WTC11 (cell line): ENCODE results near the gene DBX1.

Source experiments
- CREB1 ChIP-seq: sonication (generic); formaldehyde crosslinking; IDR thresholded peaks from 2 replicates; pipeline ENCODE4 v1.8.0; 2023; ENCODE audit warnings: mild to moderate bottlenecking, missing genetic modification reagents
- CTCF ChIP-seq: fragments of 200-600 bp; IDR thresholded peaks from 2 replicates; pipeline ENCODE4 v1.8.0; 2022; ENCODE audit warnings: antibody characterized with exemption
- FOXP1 ChIP-seq: sonication (generic); formaldehyde crosslinking; IDR thresholded peaks from 2 replicates; pipeline ENCODE4 v1.8.0; 2022; ENCODE audit warnings: missing genetic modification reagents, mild to moderate bottlenecking, moderate library complexity, borderline replicate concordance
- FOXP4 ChIP-seq: sonication (generic); formaldehyde crosslinking; IDR thresholded peaks from 2 replicates; pipeline ENCODE4 v1.8.0; 2022; ENCODE audit warnings: mild to moderate bottlenecking, missing genetic modification reagents
- GTF2I ChIP-seq: fragments of 250-450 bp; sonication (Bioruptor Pico); conservative IDR thresholded peaks from 2 replicates; pipeline ENCODE4 v1.4.0; 2021; ENCODE audit warnings: mild to moderate bottlenecking
- JUN ChIP-seq: sonication (generic); formaldehyde crosslinking; IDR thresholded peaks from 2 replicates; pipeline ENCODE4 v1.8.0; 2023; ENCODE audit warnings: mild to moderate bottlenecking, missing genetic modification reagents
- NR1H2 ChIP-seq: sonication (generic); formaldehyde crosslinking; IDR thresholded peaks from 2 replicates; pipeline ENCODE4 v1.9.0; 2021; ENCODE audit warnings: mild to moderate bottlenecking, moderate library complexity, missing genetic modification reagents
- NR3C1 ChIP-seq: sonication (generic); formaldehyde crosslinking; conservative IDR thresholded peaks from 2 replicates; pipeline ENCODE4 v1.8.1; 2023; ENCODE audit warnings: low read depth, mild to moderate bottlenecking, missing genetic modification reagents
- SP1 ChIP-seq: sonication (generic); formaldehyde crosslinking; conservative IDR thresholded peaks from 2 replicates; pipeline ENCODE4 v1.8.1; 2022; ENCODE audit warnings: missing genetic modification reagents
- TEAD4 ChIP-seq: sonication (generic); formaldehyde crosslinking; IDR thresholded peaks from 2 replicates; pipeline ENCODE4 v1.8.0; 2022; ENCODE audit warnings: mild to moderate bottlenecking, missing genetic modification reagents
- ZNF317 ChIP-seq: sonication (generic); formaldehyde crosslinking; IDR thresholded peaks from 2 replicates; pipeline ENCODE4 v1.8.1; 2023; ENCODE audit warnings: low read depth, mild to moderate bottlenecking, moderate library complexity, missing genetic modification reagents, borderline replicate concordance
- ZNF512 ChIP-seq: sonication (generic); formaldehyde crosslinking; IDR thresholded peaks from 2 replicates; pipeline ENCODE4 v1.8.1; 2022; ENCODE audit warnings: missing genetic modification reagents, borderline replicate concordance

GRCh38 chr11:20192151-20192550, 31.9 kb upstream of the DBX1 start:
- TF ChIP-seq ZNF512 (CRISPR knock-in tag) (no peak), TEAD4 (CRISPR knock-in tag) (no peak), CTCF (no peak), FOXP4 (CRISPR knock-in tag) (no peak), ZNF317 (CRISPR knock-in tag) (no peak), SP1 (CRISPR knock-in tag) (no peak), GTF2I (CRISPR knock-in tag) (no peak), NR3C1 (CRISPR knock-in tag) (no peak), FOXP1 (CRISPR knock-in tag) (no peak), JUN (CRISPR knock-in tag) (no peak), NR1H2 (CRISPR knock-in tag) (no peak), CREB1 (CRISPR knock-in tag) (no peak)
